Tibial nerve (tissue), 4 donors: ENCODE measurements around the gene UGT1A3. TPM values are rescaled to one million over a fixed set of nuclear protein-coding genes. Genes with fewer than 3 reads are reported as not detected.

Source experiments
- DNase-seq, 2 donors: peaks; one replicate each; pipeline ENCODE4 v3.0.0-alpha.2; 2019; ENCODE audit warnings: low spot score in 2 of 2
- H3K27ac ChIP-seq, 4 donors: fragments of 200-600 bp; sonication (generic) in 3 of 4; one replicate each; pipeline ENCODE4 v1.5.1; 2017 to 2019; ENCODE audit warnings: mild to moderate bottlenecking in 1 of 4
- H3K27me3 ChIP-seq, 2 donors: fragments of 200-600 bp; sonication (generic) in 1 of 2; one replicate each; pipeline versions ENCODE4 v1.5.1 to v1.6.0; 2017 to 2019
- H3K36me3 ChIP-seq, 3 donors: fragments of 200-600 bp; sonication (generic); one replicate each; pipeline ENCODE4 v1.5.1; 2018 to 2019
- H3K4me1 ChIP-seq, 4 donors: fragments of 200-600 bp; sonication (generic) in 3 of 4; one replicate each; pipeline ENCODE4 v1.5.1; 2017 to 2019
- H3K4me3 ChIP-seq, 4 donors: fragments of 200-600 bp; sonication (generic) in 3 of 4; one replicate each; pipeline ENCODE4 v1.5.1; 2017 to 2019; ENCODE audit warnings: mild to moderate bottlenecking in 1 of 4, moderate library complexity in 1 of 4
- H3K9me3 ChIP-seq, 4 donors: fragments of 200-600 bp; sonication (generic) in 3 of 4; one replicate each; pipeline ENCODE4 v1.5.1; 2017 to 2019
- CTCF ChIP-seq, 5 experiments: fragments of 200-600 bp in 3 of 5; fragments of 450-650 bp in 2 of 5; sonication (generic) in 3 of 5; IDR thresholded peaks; one replicate each; pipeline ENCODE4 v1.5.1; 2016 to 2019; ENCODE audit warnings: antibody characterized with exemption in 5 of 5, mild to moderate bottlenecking in 3 of 5, moderate library complexity in 2 of 5
- EP300 ChIP-seq, 2 donors: sonication (generic); formaldehyde crosslinking; IDR thresholded peaks; one replicate each; pipeline ENCODE4 v1.6.1; 2017; ENCODE audit warnings: antibody characterized with exemption in 2 of 2, mild to moderate bottlenecking in 1 of 2
- POLR2A ChIP-seq, 2 donors: fragments of 450-650 bp; IDR thresholded peaks; one replicate each; pipeline ENCODE4 v1.6.1; 2017; ENCODE audit warnings: antibody characterized with exemption in 2 of 2, mild to moderate bottlenecking in 2 of 2, moderate library complexity in 2 of 2
- WGBS, 2 donors: methylation state at CpG; one replicate each; pipeline ENCODE4 v1.1.5; 2018; 5-methylcytosine and 5-hydroxymethylcytosine counted together
- total RNA-seq, 4 donors: library from RNA; depleted of rRNA; stranded (reverse); fragments of >200 nt; gene quantifications; one replicate each; pipeline ENCODE4 v1.1.0, GENCODE V29; 2016

The UGT1A3 gene
- total RNA-seq, 4 donors from 2014 or later, result not detected

- Histone ChIP-seq H3K9me3 (no peaks in the 10 kb centered on the region), H3K36me3 (no peaks in the 10 kb centered on the region), H3K4me1 (no peaks in the 10 kb centered on the region), H3K27ac (peak overlapping the region in 1 of 4 donors; percentile 1), H3K27me3 (no peaks in the 10 kb centered on the region), H3K4me3 (no peak overlapping the region)
- TF ChIP-seq EP300 (IDR thresholded peaks at IDR 0.05) (no peak), CTCF (IDR thresholded peaks at IDR 0.05) (no peak), POLR2A (IDR thresholded peaks at IDR 0.05) (no peak)
- DNase-seq, result no peak
- WGBS, 2 donors, result 75 to 83% methylated on average over 9 to 11 of the region's 11 CpGs
Measured at GRCh38 chr2:233691443-233692433, 37.1 kb upstream of the UGT1A3 start.

GRCh38 chr2:233692648-233693047 is 36.2 kb upstream of the UGT1A3 start, which contains the start of gene UGT1A6:
UGT1A6 (plus strand) TSS chr2:233692890; CDS start chr2:233693005, 115 bp downstream.
- no peaks in the 10 kb centered on the region for H3K4me1 ChIP-seq
- WGBS, 2 donors, result 85 to 86% methylated on average over 4 of the region's 4 CpGs
- no peaks in the 10 kb centered on the region for H3K27me3 ChIP-seq
- H3K27ac ChIP-seq, result no peak within 1 kb of the TSS
- no peak for DNase-seq
- H3K4me3 ChIP-seq, result no peak within 1 kb of the TSS
- H3K9me3 ChIP-seq, result no peaks in the 10 kb centered on the region
- TF ChIP-seq EP300 (IDR thresholded peaks at IDR 0.05), result no peak
- no peak for TF ChIP-seq CTCF (IDR thresholded peaks at IDR 0.05)
- no peak for TF ChIP-seq POLR2A (IDR thresholded peaks at IDR 0.05)
- H3K36me3 ChIP-seq, result no peaks in the 10 kb centered on the region

- Histone ChIP-seq H3K4me1 (no peaks in the 10 kb centered on the region), H3K27ac (no peak overlapping the region), H3K27me3 (no peaks in the 10 kb centered on the region), H3K9me3 (no peaks in the 10 kb centered on the region), H3K4me3 (no peak overlapping the region), H3K36me3 (no peaks in the 10 kb centered on the region)
- DNase-seq, result no peak
- no peak for TF ChIP-seq POLR2A (IDR thresholded peaks at IDR 0.05)
- TF ChIP-seq CTCF (IDR thresholded peaks at IDR 0.05), result no peak
- TF ChIP-seq EP300 (IDR thresholded peaks at IDR 0.05), result no peak
- 66 to 81% methylated on average over 6 of the region's 6 CpGs for WGBS, 2 donors
Measured at GRCh38 chr2:233693963-233694362, 34.9 kb upstream of the UGT1A3 start.

- Histone ChIP-seq H3K9me3 (no peaks in the 10 kb centered on the region), H3K27ac (no peak overlapping the region), H3K4me1 (no peaks in the 10 kb centered on the region), H3K36me3 (no peaks in the 10 kb centered on the region), H3K27me3 (no peaks in the 10 kb centered on the region), H3K4me3 (no peak overlapping the region)
- no peak for DNase-seq
- TF ChIP-seq POLR2A (IDR thresholded peaks at IDR 0.05) (no peak), EP300 (IDR thresholded peaks at IDR 0.05) (no peak), CTCF (IDR thresholded peaks at IDR 0.05) (no peak)
- WGBS, 2 donors, result 71 to 80% methylated on average over 4 of the region's 4 CpGs
Measured at GRCh38 chr2:233698740-233699139, 30.1 kb upstream of the UGT1A3 start.

GRCh38 chr2:233699424-233700027 is 29.3 kb upstream of the UGT1A3 start:
- WGBS, 2 donors, result 81 to 83% methylated on average over 8 of the region's 8 CpGs
- TF ChIP-seq EP300 (IDR thresholded peaks at IDR 0.05) (no peak), CTCF (IDR thresholded peaks at IDR 0.05) (no peak), POLR2A (IDR thresholded peaks at IDR 0.05) (no peak)

More at GRCh38 chr2:233699424-233700027, 29.3 kb upstream of the UGT1A3 start:
- no peak overlapping the region for H3K27ac ChIP-seq
- H3K4me1 ChIP-seq, result no peaks in the 10 kb centered on the region
- no peak overlapping the region for H3K4me3 ChIP-seq
- H3K9me3 ChIP-seq, result peaks cover 0 to 1% (median 0%) of the 10 kb centered on the region in 4 donors
- no peak for DNase-seq
- H3K36me3 ChIP-seq, result no peaks in the 10 kb centered on the region
- no peaks in the 10 kb centered on the region for H3K27me3 ChIP-seq
